ENCODE data around the gene HECTD4.
"Not testable (repeated sequence)": the region's sequence is repeated elsewhere in the genome, so short reads cannot be mapped to it uniquely, and the experiment has no call there.

The HECTD4 gene

GRCh38 chr12:112170971-112171596 is 211.1 kb downstream of the HECTD4 start:
- DNase-seq = no peak

GRCh38 chr12:112170376-112170775 is 211.9 kb downstream of the HECTD4 start:
- DNase-seq = peak; percentile 2

GRCh38 chr12:112169966-112170365 is 212.3 kb downstream of the HECTD4 start:
- DNase-seq = no peak

- DNase-seq = no peak
These were observed 212.9 kb downstream of the HECTD4 start for GRCh38 chr12:112169161-112169872.

GRCh38 chr12:112168561-112168971 is 213.7 kb downstream of the HECTD4 start:
- DNase-seq = no peak

- no peak for DNase-seq
These were observed 214.3 kb downstream of the HECTD4 start for GRCh38 chr12:112167718-112168525.

- DNase-seq = no peak
These were observed 215.2 kb downstream of the HECTD4 start for GRCh38 chr12:112167031-112167461.

GRCh38 chr12:112166051-112167015 is 215.9 kb downstream of the HECTD4 start:
- DNase-seq = no peak

GRCh38 chr12:112165624-112166023 is 216.6 kb downstream of the HECTD4 start:
- DNase-seq = no peak

- DNase-seq = no peak
These were observed 218.1 kb downstream of the HECTD4 start for GRCh38 chr12:112164011-112164660.

- no peak for DNase-seq
These were observed 218.7 kb downstream of the HECTD4 start for GRCh38 chr12:112163471-112163991.

GRCh38 chr12:112163056-112163455 is 219.2 kb downstream of the HECTD4 start:
- no peak for DNase-seq

GRCh38 chr12:112162241-112162790 is 219.9 kb downstream of the HECTD4 start:
- no peak for DNase-seq

- DNase-seq = no peak
These were observed 220.5 kb downstream of the HECTD4 start for GRCh38 chr12:112161711-112162110.

- DNase-seq = no peak
These were observed 221.6 kb downstream of the HECTD4 start for GRCh38 chr12:112160611-112161010.

GRCh38 chr12:112159146-112159541 is 223.1 kb downstream of the HECTD4 start:
- no peak for DNase-seq

- not testable (repeated sequence) for DNase-seq
These were observed 223.6 kb downstream of the HECTD4 start for GRCh38 chr12:112158461-112159145.

GRCh38 chr12:112153893-112154219 is 228.4 kb downstream of the HECTD4 start:
- DNase-seq = no peak

GRCh38 chr12:112153181-112153892 is 228.9 kb downstream of the HECTD4 start:
- DNase-seq = no peak
